Measurements from ENCODE around the gene SCUBE3.

The SCUBE3 gene

DNA sequence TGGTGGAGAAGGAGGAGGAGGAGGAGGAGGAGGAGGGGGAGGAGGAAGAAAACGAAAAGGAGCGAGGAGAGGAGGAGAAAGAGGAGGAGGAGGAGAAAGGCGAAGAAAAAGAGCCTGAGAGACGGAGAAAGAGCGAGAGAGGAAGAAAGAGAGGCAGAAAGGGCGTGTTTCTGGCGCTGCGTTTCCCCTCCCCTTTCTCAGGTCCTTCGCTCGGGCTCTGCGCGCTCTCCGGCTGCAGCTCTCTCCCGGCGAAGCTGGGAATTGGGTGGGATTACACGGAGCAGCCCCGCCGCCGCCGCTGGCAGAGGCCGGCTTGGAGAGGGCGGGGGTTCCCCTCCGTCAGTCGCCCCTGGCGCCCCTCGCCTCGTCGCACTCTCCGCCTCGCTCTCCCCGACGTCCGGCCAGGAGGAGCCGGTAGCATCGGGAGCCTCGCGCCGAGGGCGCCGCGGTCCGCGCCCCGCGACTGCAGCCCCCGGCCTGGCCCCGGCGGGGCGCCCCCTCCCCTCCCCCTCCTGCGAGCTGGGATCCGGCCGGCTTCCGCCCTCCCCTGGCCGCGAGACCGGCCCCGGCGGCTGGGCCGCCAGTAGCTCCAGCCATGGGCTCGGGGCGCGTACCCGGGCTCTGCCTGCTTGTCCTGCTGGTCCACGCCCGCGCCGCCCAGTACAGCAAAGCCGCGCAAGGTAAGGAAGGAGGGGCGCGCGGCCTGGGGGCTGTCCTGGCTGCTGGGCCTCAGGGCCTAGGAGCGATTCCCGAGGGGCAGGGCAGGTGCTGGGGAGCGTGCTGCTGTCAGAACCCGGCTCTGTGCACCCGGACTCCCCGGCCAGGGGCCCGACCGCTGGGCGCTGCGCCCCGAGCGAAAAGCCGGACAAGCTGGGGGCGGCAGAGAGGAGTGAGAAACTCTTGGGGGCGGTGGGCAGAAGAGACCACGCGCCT, at the start of gene SCUBE3:
Gene SCUBE3, plus strand, starts transcription at position 133 of the 933 bp plus-strand sequence. Its CDS starts 463 bp downstream, at position 596.
- Histone ChIP-seq H3F3A (ENCODE audit: low read depth) (no peaks in the 10 kb centered on the region), H2AFZ (ENCODE audit: low read length) (no peak within 1 kb of the TSS), H3K79me2 (ENCODE audit: insufficient read depth, low read length) (no peaks in the 10 kb centered on the region), H3K4me1 (ENCODE audit: insufficient read depth, low read length, poor library complexity, severe bottlenecking) (no peaks in the 10 kb centered on the region), H3K4me3 (ENCODE audit: low read length, poor library complexity, severe bottlenecking) (no peak within 1 kb of the TSS), H3K9ac (ENCODE audit: low read depth, low read length, poor library complexity, severe bottlenecking) (no peak within 1 kb of the TSS), H3K4me2 (ENCODE audit: low read depth, low read length, poor library complexity, severe bottlenecking) (no peak within 1 kb of the TSS), H3K36me3 (ENCODE audit: insufficient read depth, low read length) (no peaks in the 10 kb centered on the region), H3K9me3 (ENCODE audit: insufficient read depth, low read depth, low read length) (no peaks in the 10 kb centered on the region), H4K20me1 (ENCODE audit: insufficient read depth, low read length, poor library complexity, severe bottlenecking) (no peaks in the 10 kb centered on the region), H3K27me3 (ENCODE audit: insufficient read depth, low read length, poor library complexity, severe bottlenecking) (no peaks in the 10 kb centered on the region), H3K9me2 (replicated peaks; ENCODE audit: low read depth, low read length) (no peaks in the 10 kb centered on the region)
- TF ChIP-seq EZH2phosphoT487 (IDR thresholded peaks at IDR 0.05; ENCODE audit: borderline replicate concordance): no peak
- TF ChIP-seq, protein P1, sequence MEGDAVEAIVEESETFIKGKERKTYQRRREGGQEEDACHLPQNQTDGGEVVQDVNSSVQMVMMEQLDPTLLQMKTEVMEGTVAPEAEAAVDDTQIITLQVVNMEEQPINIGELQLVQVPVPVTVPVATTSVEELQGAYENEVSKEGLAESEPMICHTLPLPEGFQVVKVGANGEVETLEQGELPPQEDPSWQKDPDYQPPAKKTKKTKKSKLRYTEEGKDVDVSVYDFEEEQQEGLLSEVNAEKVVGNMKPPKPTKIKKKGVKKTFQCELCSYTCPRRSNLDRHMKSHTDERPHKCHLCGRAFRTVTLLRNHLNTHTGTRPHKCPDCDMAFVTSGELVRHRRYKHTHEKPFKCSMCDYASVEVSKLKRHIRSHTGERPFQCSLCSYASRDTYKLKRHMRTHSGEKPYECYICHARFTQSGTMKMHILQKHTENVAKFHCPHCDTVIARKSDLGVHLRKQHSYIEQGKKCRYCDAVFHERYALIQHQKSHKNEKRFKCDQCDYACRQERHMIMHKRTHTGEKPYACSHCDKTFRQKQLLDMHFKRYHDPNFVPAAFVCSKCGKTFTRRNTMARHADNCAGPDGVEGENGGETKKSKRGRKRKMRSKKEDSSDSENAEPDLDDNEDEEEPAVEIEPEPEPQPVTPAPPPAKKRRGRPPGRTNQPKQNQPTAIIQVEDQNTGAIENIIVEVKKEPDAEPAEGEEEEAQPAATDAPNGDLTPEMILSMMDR (conservative IDR thresholded peaks at IDR 0.05; ENCODE audit: low read length): no peak

DNA sequence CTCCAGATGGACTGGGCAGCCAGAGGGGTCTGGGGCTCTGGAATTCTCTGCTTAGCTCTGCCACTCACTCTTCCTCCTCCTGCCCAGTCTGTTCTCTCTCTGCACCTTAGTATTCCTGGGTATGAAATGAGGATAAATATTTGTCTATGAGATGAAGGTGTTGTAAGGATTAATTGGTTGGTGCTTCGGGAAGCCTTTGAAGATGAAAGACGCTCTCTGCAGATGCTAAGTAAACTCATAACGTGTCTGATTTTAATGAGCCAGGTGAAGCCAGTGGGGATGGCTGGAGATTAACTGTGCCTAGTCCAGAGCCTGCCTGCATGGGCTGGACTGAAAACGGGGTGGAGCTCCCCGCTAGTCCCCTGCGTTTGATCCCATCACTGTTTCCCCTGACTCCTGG, 49.5 kb upstream of the SCUBE3 start:
- Histone ChIP-seq H3K4me1 (ENCODE audit: insufficient read depth, low read length, poor library complexity, severe bottlenecking) (no peaks in the 10 kb centered on the region), H2AFZ (ENCODE audit: low read length) (no peak overlapping the region), H3F3A (ENCODE audit: low read depth) (no peaks in the 10 kb centered on the region), H3K27me3 (ENCODE audit: insufficient read depth, low read length, poor library complexity, severe bottlenecking) (no peaks in the 10 kb centered on the region), H3K4me2 (ENCODE audit: low read depth, low read length, poor library complexity, severe bottlenecking) (no peak overlapping the region), H3K9me3 (ENCODE audit: insufficient read depth, low read depth, low read length) (no peaks in the 10 kb centered on the region), H3K9ac (ENCODE audit: low read depth, low read length, poor library complexity, severe bottlenecking) (no peak overlapping the region), H4K20me1 (ENCODE audit: insufficient read depth, low read length, poor library complexity, severe bottlenecking) (no peaks in the 10 kb centered on the region), H3K4me3 (ENCODE audit: low read length, poor library complexity, severe bottlenecking) (no peak overlapping the region), H3K36me3 (ENCODE audit: insufficient read depth, low read length) (no peaks in the 10 kb centered on the region), H3K79me2 (ENCODE audit: insufficient read depth, low read length) (no peaks in the 10 kb centered on the region), H3K9me2 (replicated peaks; ENCODE audit: low read depth, low read length) (no peaks in the 10 kb centered on the region)
- TF ChIP-seq EZH2phosphoT487 (IDR thresholded peaks at IDR 0.05; ENCODE audit: borderline replicate concordance): no peak
- TF ChIP-seq, protein P1 (conservative IDR thresholded peaks at IDR 0.05; ENCODE audit: low read length): no peak

DNA sequence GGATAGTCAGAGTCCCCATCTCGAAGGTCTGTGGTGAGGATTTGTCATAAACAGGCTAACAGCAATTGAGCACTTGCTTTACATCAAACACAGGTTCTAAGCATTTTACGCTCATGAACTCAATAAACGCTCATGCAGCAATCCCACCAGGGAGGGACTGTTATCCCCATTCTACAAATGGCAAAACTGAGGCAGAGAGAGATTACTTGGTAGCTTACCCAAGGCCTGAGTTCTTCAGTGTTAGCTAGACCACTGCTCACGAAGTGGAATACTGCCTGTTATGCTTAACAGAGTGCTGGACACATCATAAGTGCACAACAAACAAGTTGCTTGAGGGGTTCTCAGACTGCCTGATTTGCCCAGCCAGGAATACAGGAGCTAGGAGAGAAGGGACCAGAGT, 48.9 kb upstream of the SCUBE3 start:
- no peaks in the 10 kb centered on the region for H3K27me3 ChIP-seq (ENCODE audit: insufficient read depth, low read length, poor library complexity, severe bottlenecking)
- H3K4me2 ChIP-seq (ENCODE audit: low read depth, low read length, poor library complexity, severe bottlenecking): no peak overlapping the region
- no peaks in the 10 kb centered on the region for H3F3A ChIP-seq (ENCODE audit: low read depth)
- no peak overlapping the region for H2AFZ ChIP-seq (ENCODE audit: low read length)
- H3K9me2 ChIP-seq (replicated peaks; ENCODE audit: low read depth, low read length): no peaks in the 10 kb centered on the region
- TF ChIP-seq EZH2phosphoT487 (IDR thresholded peaks at IDR 0.05; ENCODE audit: borderline replicate concordance): no peak
- TF ChIP-seq, protein P1 (conservative IDR thresholded peaks at IDR 0.05; ENCODE audit: low read length): no peak
- no peak overlapping the region for H3K4me3 ChIP-seq (ENCODE audit: low read length, poor library complexity, severe bottlenecking)
- H3K9ac ChIP-seq (ENCODE audit: low read depth, low read length, poor library complexity, severe bottlenecking): no peak overlapping the region
- H3K4me1 ChIP-seq (ENCODE audit: insufficient read depth, low read length, poor library complexity, severe bottlenecking): no peaks in the 10 kb centered on the region
- no peaks in the 10 kb centered on the region for H3K9me3 ChIP-seq (ENCODE audit: insufficient read depth, low read depth, low read length)
- no peaks in the 10 kb centered on the region for H3K36me3 ChIP-seq (ENCODE audit: insufficient read depth, low read length)
- H3K79me2 ChIP-seq (ENCODE audit: insufficient read depth, low read length): no peaks in the 10 kb centered on the region
- H4K20me1 ChIP-seq (ENCODE audit: insufficient read depth, low read length, poor library complexity, severe bottlenecking): no peaks in the 10 kb centered on the region
